Tongue (tissue), 2 donors: ENCODE measurements around the gene XRCC6. TPM values are rescaled to one million over a fixed set of nuclear protein-coding genes. Genes with fewer than 3 reads are reported as not detected.
"Not testable (repeated sequence)": the region's sequence is repeated elsewhere in the genome, so short reads cannot be mapped to it uniquely, and the experiment has no call there.

ENCODE experiments used
- DNase-seq: peaks from one replicate; pipeline ENCODE4 v3.0.0-alpha.2; 2015
- total RNA-seq: library from RNA; depleted of rRNA; stranded (reverse); fragments of >200 nt; gene quantifications from one replicate; pipeline ENCODE4 v1.2.3, GENCODE V29; 2014

Gene XRCC6
- total RNA-seq, 1 donor from 2014 or later, result 240 TPM

GRCh38 chr22:41654322-41654721 lies 33.2 kb downstream of the XRCC6 start:
- DNase-seq, result no peak

- DNase-seq, result no peak
Measured at GRCh38 chr22:41656556-41656955, 35.5 kb downstream of the XRCC6 start.

GRCh38 chr22:41657709-41658108 lies 36.6 kb downstream of the XRCC6 start:
- no peak for DNase-seq

- DNase-seq, result no peak
Measured at GRCh38 chr22:41658869-41659268, 37.8 kb downstream of the XRCC6 start.

- no peak for DNase-seq
Measured at GRCh38 chr22:41659941-41660340, 38.8 kb downstream of the XRCC6 start.

GRCh38 chr22:41660416-41660815 lies 39.3 kb downstream of the XRCC6 start:
- DNase-seq, result peak; percentile 35

GRCh38 chr22:41661088-41661487 lies 40.0 kb downstream of the XRCC6 start:
- DNase-seq, result no peak

- no peak for DNase-seq
Measured at GRCh38 chr22:41661713-41662112, 40.6 kb downstream of the XRCC6 start.

GRCh38 chr22:41663594-41663993 lies 42.5 kb downstream of the XRCC6 start:
- not testable (repeated sequence) for DNase-seq

GRCh38 chr22:41664490-41664889 lies 43.4 kb downstream of the XRCC6 start:
- DNase-seq, result no peak

GRCh38 chr22:41664951-41665350 lies 43.9 kb downstream of the XRCC6 start:
- no peak for DNase-seq

- DNase-seq, result no peak
Measured at GRCh38 chr22:41668971-41669911, 48.1 kb downstream of the XRCC6 start.

GRCh38 chr22:41672096-41672495 lies 51.0 kb downstream of the XRCC6 start:
- not testable (repeated sequence) for DNase-seq

GRCh38 chr22:41672780-41673509 lies 51.9 kb downstream of the XRCC6 start:
- DNase-seq, result no peak

- peak; percentile 68 for DNase-seq
Measured at GRCh38 chr22:41674846-41675340, 53.8 kb downstream of the XRCC6 start.

GRCh38 chr22:41676134-41676533 lies 55.0 kb downstream of the XRCC6 start:
- no peak for DNase-seq

GRCh38 chr22:41681616-41682015 lies 60.5 kb downstream of the XRCC6 start:
- no peak for DNase-seq

- DNase-seq, result peak; percentile 92
Measured at GRCh38 chr22:41682033-41682807, 61.1 kb downstream of the XRCC6 start.

GRCh38 chr22:41683052-41683451 lies 62.0 kb downstream of the XRCC6 start:
- DNase-seq, result no peak

- DNase-seq, result no peak
Measured at GRCh38 chr22:41683616-41684015, 62.5 kb downstream of the XRCC6 start.

GRCh38 chr22:41684194-41684593 lies 63.1 kb downstream of the XRCC6 start:
- no peak for DNase-seq

- DNase-seq, result not testable (repeated sequence)
Measured at GRCh38 chr22:41686890-41687289, 65.8 kb downstream of the XRCC6 start.
